Measurements from ENCODE around the gene ANKMY2.
"Not testable (repeated sequence)": the region's sequence is repeated elsewhere in the genome, so short reads cannot be mapped to it uniquely, and the experiment has no call there.

Gene ANKMY2

GRCh38 chr7:16616542-16616941 is 29.0 kb downstream of the ANKMY2 start:
- no peak for DNase-seq

- DNase-seq = no peak
Observed at GRCh38 chr7:16616122-16616521, 29.4 kb downstream of the ANKMY2 start.

- no peak for DNase-seq
Observed at GRCh38 chr7:16615228-16615627, 30.3 kb downstream of the ANKMY2 start.

GRCh38 chr7:16611711-16612110 is 33.8 kb downstream of the ANKMY2 start:
- no peak for DNase-seq

GRCh38 chr7:16609842-16610450 is 35.6 kb downstream of the ANKMY2 start:
- DNase-seq = no peak

GRCh38 chr7:16606704-16607103 is 38.9 kb downstream of the ANKMY2 start:
- no peak for DNase-seq

- no peak for DNase-seq
Observed at GRCh38 chr7:16604054-16604453, 41.5 kb downstream of the ANKMY2 start.

GRCh38 chr7:16603633-16604032 is 41.9 kb downstream of the ANKMY2 start:
- DNase-seq = no peak

- DNase-seq = no peak
Observed at GRCh38 chr7:16599860-16600259, 45.7 kb downstream of the ANKMY2 start.

- no peak for DNase-seq
Observed at GRCh38 chr7:16598015-16598414, 47.5 kb downstream of the ANKMY2 start.

GRCh38 chr7:16595596-16595995 is 50.0 kb downstream of the ANKMY2 start:
- not testable (repeated sequence) for DNase-seq

GRCh38 chr7:16594676-16595075 is 50.9 kb downstream of the ANKMY2 start:
- no peak for DNase-seq

- no peak for DNase-seq
Observed at GRCh38 chr7:16594061-16594460, 51.5 kb downstream of the ANKMY2 start.

GRCh38 chr7:16592395-16592794 is 53.2 kb downstream of the ANKMY2 start:
- no peak for DNase-seq

- no peak for DNase-seq
Observed at GRCh38 chr7:16590424-16590823, 55.1 kb downstream of the ANKMY2 start.

- DNase-seq = no peak
Observed at GRCh38 chr7:16589881-16590280, 55.7 kb downstream of the ANKMY2 start.

- DNase-seq = no peak
Observed at GRCh38 chr7:16587790-16588189, 57.8 kb downstream of the ANKMY2 start.

- no peak for DNase-seq
Observed at GRCh38 chr7:16587129-16587528, 58.4 kb downstream of the ANKMY2 start.

GRCh38 chr7:16586081-16586874 is 59.3 kb downstream of the ANKMY2 start:
- no peak for DNase-seq

- DNase-seq = no peak
Observed at GRCh38 chr7:16585540-16585939, 60.0 kb downstream of the ANKMY2 start.

- DNase-seq = no peak
Observed at GRCh38 chr7:16583834-16584233, 61.7 kb downstream of the ANKMY2 start.

- DNase-seq = no peak
Observed at GRCh38 chr7:16581286-16581685, 64.3 kb downstream of the ANKMY2 start.

- DNase-seq = no peak
Observed at GRCh38 chr7:16579216-16579615, 66.3 kb downstream of the ANKMY2 start.

- DNase-seq = no peak
Observed at GRCh38 chr7:16571941-16572340, 73.6 kb downstream of the ANKMY2 start.
